Breast epithelium (tissue), 3 donors: ENCODE data around the gene KCNC1.

ENCODE experiments used
- CTCF ChIP-seq, 3 donors: fragments of 450-650 bp; IDR thresholded peaks; one replicate each; pipeline ENCODE4 v1.5.1; 2016 to 2017; ENCODE audit warnings: antibody characterized with exemption in 3 of 3, mild to moderate bottlenecking in 3 of 3, moderate library complexity in 3 of 3
- POLR2A ChIP-seq: fragments of 450-650 bp; IDR thresholded peaks from one replicate; pipeline ENCODE4 v1.6.1; 2016; ENCODE audit warnings: antibody characterized with exemption, mild to moderate bottlenecking, moderate library complexity

DNA sequence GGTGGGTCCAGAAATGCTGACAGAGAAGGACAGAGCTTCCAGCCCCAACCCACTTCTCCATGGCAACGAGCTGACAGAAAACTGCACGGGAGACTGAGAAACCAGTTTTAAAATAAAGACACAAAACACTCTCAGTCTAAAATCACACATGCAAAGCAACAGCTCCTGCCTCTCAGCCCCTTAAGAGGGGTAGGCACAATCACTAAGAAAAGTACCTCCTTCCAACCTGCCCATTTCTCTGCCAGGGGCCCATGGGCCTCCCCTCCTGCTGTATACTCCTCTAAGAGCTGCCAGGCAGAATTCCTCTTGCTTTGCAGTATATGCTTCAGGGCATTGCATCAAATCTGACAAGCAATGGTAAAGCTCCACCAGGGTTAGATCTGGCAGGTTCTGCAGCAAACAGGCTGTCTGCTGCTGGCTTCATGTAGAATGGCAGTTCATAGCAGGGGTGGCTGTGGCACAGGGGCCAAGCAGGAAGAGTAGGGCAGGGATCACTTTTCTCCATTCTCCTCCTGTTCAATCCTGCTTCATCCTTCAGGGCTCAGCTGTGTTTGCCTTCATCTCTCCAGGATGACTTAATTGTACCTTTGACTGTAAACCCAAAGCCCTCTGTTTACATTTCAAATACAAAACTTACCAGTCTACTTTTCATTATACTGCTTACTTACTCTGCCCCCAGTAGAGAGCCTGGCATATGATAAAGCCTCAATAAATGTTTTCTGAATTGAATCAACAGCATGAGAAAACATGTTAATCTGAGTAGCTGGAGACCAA is 77.7 kb downstream of the KCNC1 start:
- TF ChIP-seq POLR2A (no peak), CTCF (IDR thresholded peaks at IDR 0.05) (no peak)
